HG03108 (cell line): ENCODE data around the gene CLEC20A.
"Not testable (repeated sequence)": the region's sequence is repeated elsewhere in the genome, so short reads cannot be mapped to it uniquely, and the experiment has no call there.

ENCODE experiments used
- ATAC-seq: cut with Tn5 transposase; IDR thresholded peaks from one replicate; pipeline ENCODE4 v1.9.1; 2021; ENCODE audit warnings: moderate library complexity; ENCODE audit not compliant: unreplicated experiment

CLEC20A gene

GRCh38 chr1:178529364-178530036, 32.7 kb upstream of the CLEC20A start:
- no peak for ATAC-seq

- no peak for ATAC-seq
Observed at GRCh38 chr1:178528953-178529335, 32.2 kb upstream of the CLEC20A start.

- ATAC-seq, result no peak
Observed at GRCh38 chr1:178528228-178528952, 31.6 kb upstream of the CLEC20A start.

GRCh38 chr1:178527117-178527516, 30.4 kb upstream of the CLEC20A start:
- ATAC-seq, result no peak

GRCh38 chr1:178521241-178521640, 24.5 kb upstream of the CLEC20A start:
- no peak for ATAC-seq

- ATAC-seq, result no peak
Observed at GRCh38 chr1:178520803-178521202, 24.0 kb upstream of the CLEC20A start.

- ATAC-seq, result no peak
Observed at GRCh38 chr1:178518894-178519293, 22.1 kb upstream of the CLEC20A start.

- no peak for ATAC-seq
Observed at GRCh38 chr1:178516110-178516509, 19.3 kb upstream of the CLEC20A start.

- no peak for ATAC-seq
Observed at GRCh38 chr1:178513278-178513983, 16.7 kb upstream of the CLEC20A start.

GRCh38 chr1:178512566-178513277, 16.0 kb upstream of the CLEC20A start, which contains the start of gene TEX35:
TEX35 (plus strand) TSS chr1:178513109; CDS start chr1:178513189, 80 bp downstream.
- no peak for ATAC-seq

GRCh38 chr1:178510155-178510554, 13.4 kb upstream of the CLEC20A start:
- ATAC-seq, result no peak

- ATAC-seq, result no peak
Observed at GRCh38 chr1:178509414-178510007, 12.7 kb upstream of the CLEC20A start.

- no peak for ATAC-seq
Observed at GRCh38 chr1:178506669-178507068, 9.9 kb upstream of the CLEC20A start.

GRCh38 chr1:178506177-178506576, 9.4 kb upstream of the CLEC20A start:
- no peak for ATAC-seq

- no peak for ATAC-seq
Observed at GRCh38 chr1:178504286-178504685, 7.5 kb upstream of the CLEC20A start.

GRCh38 chr1:178503849-178504248, 7.1 kb upstream of the CLEC20A start:
- ATAC-seq, result no peak

GRCh38 chr1:178503316-178503715, 6.6 kb upstream of the CLEC20A start:
- ATAC-seq, result not testable (repeated sequence)

- no peak for ATAC-seq
Observed at GRCh38 chr1:178502856-178503255, 6.1 kb upstream of the CLEC20A start.

GRCh38 chr1:178502330-178502714, 5.6 kb upstream of the CLEC20A start:
- no peak for ATAC-seq

- peak; percentile 53 for ATAC-seq
Observed at GRCh38 chr1:178501705-178502329, 5.1 kb upstream of the CLEC20A start.
